Vagina (tissue), 2 donors: ENCODE results near the gene TTC28.

Source experiments
- CTCF ChIP-seq, 3 experiments: fragments of 450-650 bp in 2 of 3; fragments of 200-600 bp in 1 of 3; sonication (generic) in 1 of 3; IDR thresholded peaks; one replicate each; pipeline ENCODE4 v1.5.1; 2017 to 2019; ENCODE audit warnings: antibody characterized with exemption in 3 of 3, mild to moderate bottlenecking in 2 of 3, moderate library complexity in 2 of 3
- POLR2A ChIP-seq, 2 donors: fragments of 450-650 bp; IDR thresholded peaks; one replicate each; pipeline ENCODE4 v1.6.1; 2017; ENCODE audit warnings: antibody characterized with exemption in 2 of 2, mild to moderate bottlenecking in 2 of 2, moderate library complexity in 2 of 2
- POLR2AphosphoS5 ChIP-seq, 2 donors: sonication (generic); formaldehyde crosslinking; IDR thresholded peaks; one replicate each; pipeline ENCODE4 v1.9.0; 2017; ENCODE audit warnings: antibody characterized with exemption in 2 of 2, mild to moderate bottlenecking in 2 of 2, low read depth in 1 of 2; ENCODE audit not compliant: insufficient read depth in 1 of 2

GRCh38 chr22:27990451-27990840 is 689.2 kb downstream of the TTC28 start:
- TF ChIP-seq POLR2A (IDR thresholded peaks at IDR 0.05) (no peak), CTCF (IDR thresholded peaks at IDR 0.05) (no peak), POLR2AphosphoS5 (IDR thresholded peaks at IDR 0.05; ENCODE audit: insufficient read depth in 1 of 2, low read depth in 1 of 2) (no peak)
